22Rv1 (cell line): Measurements from ENCODE around the gene KLF13.

ENCODE experiments used
- ZFX ChIP-seq: fragments of 450-650 bp; IDR thresholded peaks from 2 replicates; pipeline ENCODE4 v1.6.1; 2017; ENCODE audit warnings: antibody characterized with exemption, borderline replicate concordance
- TF ChIP-seq, protein P1 (sequence below): fragments of 450-650 bp; IDR thresholded peaks from 2 replicates; pipeline ENCODE4 v1.5.1; 2017; ENCODE audit warnings: mild to moderate bottlenecking

DNA sequence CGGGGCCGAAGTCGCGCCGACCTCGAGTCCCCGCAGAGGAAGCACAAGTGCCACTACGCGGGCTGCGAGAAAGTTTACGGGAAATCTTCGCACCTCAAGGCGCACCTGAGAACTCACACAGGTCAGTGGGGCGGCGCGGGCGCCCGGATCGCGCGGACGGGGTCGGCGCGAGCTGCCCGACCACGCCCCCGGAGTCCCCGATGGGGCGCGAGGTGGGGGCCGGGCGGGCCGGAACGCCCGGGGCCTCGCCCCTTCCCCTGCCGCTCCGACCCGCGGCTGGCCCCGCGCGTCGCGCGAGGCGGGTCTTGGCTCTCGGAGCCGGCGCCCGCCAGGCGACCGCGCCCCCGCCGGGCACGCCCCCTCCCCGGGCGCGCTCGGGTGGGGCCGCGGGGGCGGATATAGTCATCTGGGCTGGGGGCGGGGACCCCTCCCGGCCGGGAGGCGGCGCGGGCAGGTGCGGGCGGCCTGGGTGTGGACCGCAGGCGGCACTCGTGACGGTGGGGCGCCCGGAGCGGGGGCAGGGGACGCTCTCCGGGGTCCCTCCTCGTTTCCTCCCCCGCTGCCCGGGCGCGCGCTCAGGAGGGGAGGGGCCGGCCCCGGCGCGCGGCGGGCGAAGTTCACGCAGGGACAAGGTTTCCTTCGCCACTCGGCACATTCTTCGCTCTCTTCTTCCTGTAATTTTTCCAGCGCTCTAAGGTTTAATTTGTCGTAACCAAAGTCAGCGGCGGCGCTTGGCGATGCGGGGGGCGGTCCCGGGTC lies 1.2 kb downstream of the KLF13 start:
- TF ChIP-seq, protein P1, sequence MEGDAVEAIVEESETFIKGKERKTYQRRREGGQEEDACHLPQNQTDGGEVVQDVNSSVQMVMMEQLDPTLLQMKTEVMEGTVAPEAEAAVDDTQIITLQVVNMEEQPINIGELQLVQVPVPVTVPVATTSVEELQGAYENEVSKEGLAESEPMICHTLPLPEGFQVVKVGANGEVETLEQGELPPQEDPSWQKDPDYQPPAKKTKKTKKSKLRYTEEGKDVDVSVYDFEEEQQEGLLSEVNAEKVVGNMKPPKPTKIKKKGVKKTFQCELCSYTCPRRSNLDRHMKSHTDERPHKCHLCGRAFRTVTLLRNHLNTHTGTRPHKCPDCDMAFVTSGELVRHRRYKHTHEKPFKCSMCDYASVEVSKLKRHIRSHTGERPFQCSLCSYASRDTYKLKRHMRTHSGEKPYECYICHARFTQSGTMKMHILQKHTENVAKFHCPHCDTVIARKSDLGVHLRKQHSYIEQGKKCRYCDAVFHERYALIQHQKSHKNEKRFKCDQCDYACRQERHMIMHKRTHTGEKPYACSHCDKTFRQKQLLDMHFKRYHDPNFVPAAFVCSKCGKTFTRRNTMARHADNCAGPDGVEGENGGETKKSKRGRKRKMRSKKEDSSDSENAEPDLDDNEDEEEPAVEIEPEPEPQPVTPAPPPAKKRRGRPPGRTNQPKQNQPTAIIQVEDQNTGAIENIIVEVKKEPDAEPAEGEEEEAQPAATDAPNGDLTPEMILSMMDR = no peak
- no peak for TF ChIP-seq ZFX
